ENCODE data around the gene AK2. TPM values are rescaled to one million over a fixed set of nuclear protein-coding genes. Genes with fewer than 3 reads are reported as not detected.

Gene AK2
- total RNA-seq, 4 donors from 2014 or later: 70.2 to 108 (median 80.7) TPM

DNA sequence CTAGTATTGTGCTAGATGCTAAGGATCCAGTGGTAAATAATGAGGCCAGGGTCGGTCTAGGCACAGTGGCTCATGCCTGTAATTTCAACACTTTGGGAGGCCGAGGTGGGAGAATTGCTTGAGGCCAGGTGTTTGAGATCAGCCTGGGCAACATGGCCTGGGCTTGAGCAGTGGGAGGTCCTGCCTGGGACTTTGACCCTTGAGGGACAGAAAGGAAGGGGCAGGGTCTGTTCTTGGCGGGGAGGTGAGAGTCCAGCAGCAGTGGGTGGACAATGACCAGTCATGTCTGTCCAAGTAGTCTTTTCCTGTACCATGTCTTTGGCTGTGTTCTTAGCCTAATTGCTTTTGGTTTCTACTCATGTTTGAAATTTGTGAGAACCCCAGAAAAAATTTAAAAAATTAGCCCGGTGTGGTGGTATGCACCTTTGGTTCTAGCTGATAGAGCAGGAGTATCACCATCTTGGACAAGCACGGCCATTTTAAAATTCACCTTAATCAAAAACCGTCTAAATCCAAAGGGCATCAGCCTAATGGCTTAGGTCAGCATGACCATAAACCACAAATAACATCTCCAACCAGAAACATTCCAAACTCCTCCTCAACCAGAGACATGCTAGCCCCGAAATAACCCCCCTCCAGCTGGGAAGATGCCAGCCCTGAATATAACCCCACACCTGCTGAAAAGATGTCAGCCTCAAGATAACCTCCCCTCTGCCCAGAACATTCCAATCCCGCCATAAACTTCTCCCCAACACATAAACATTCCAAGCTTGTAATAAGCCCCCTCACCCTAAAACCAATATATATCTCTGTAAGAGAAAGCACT, 6.8 kb upstream of the AK2 start:
- DNase-seq (ENCODE audit: extremely low spot score): no peak

DNA sequence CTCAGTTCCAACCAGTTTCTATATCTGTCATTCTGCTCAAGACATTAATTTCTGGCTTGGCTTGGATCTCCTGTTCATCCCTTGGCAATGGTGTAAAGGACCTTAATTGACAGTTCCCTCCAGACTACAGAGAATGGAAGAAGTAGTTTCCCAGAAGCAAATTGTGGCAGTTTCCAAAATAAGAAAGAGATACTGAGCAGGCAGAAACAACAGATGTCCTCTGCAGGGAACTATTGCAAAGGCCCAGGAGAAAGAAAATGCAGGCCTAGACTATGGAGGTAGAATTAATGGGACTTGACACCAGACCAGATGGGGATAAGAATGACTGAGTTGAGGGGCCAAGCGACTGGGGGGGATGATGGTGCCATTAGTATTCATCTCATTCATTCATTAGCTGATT, 6.1 kb upstream of the AK2 start:
- Histone ChIP-seq H3K4me3 (no peak overlapping the region), H3K27ac (replicated peaks in 1 of 4) (no peak overlapping the region), H3K27me3 (no peaks in the 10 kb centered on the region), H3K4me1 (peaks cover 0 to 4% (median 0%) of the 10 kb centered on the region in 4 donors), H3K9me3 (no peaks in the 10 kb centered on the region), H3K36me3 (no peaks in the 10 kb centered on the region)
- intact Hi-C loops (cut with DNase I): no loop called here
- DNase-seq (ENCODE audit: extremely low spot score): no peak
- WGBS: 100% methylated on average over 1 of the region's 1 CpG
- TF ChIP-seq POLR2A (IDR thresholded peaks at IDR 0.05; ENCODE audit: low read depth): no peak
- no peak for TF ChIP-seq EP300 (IDR thresholded peaks at IDR 0.05)
- TF ChIP-seq, protein P1, sequence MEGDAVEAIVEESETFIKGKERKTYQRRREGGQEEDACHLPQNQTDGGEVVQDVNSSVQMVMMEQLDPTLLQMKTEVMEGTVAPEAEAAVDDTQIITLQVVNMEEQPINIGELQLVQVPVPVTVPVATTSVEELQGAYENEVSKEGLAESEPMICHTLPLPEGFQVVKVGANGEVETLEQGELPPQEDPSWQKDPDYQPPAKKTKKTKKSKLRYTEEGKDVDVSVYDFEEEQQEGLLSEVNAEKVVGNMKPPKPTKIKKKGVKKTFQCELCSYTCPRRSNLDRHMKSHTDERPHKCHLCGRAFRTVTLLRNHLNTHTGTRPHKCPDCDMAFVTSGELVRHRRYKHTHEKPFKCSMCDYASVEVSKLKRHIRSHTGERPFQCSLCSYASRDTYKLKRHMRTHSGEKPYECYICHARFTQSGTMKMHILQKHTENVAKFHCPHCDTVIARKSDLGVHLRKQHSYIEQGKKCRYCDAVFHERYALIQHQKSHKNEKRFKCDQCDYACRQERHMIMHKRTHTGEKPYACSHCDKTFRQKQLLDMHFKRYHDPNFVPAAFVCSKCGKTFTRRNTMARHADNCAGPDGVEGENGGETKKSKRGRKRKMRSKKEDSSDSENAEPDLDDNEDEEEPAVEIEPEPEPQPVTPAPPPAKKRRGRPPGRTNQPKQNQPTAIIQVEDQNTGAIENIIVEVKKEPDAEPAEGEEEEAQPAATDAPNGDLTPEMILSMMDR (IDR thresholded peaks at IDR 0.05): no peak
- no peak for TF ChIP-seq POLR2AphosphoS5 (IDR thresholded peaks at IDR 0.05)

More for the DNA sequence above, 6.8 kb upstream of the AK2 start:
- no peak for TF ChIP-seq POLR2AphosphoS5 (IDR thresholded peaks at IDR 0.05)
- TF ChIP-seq, protein P1 (IDR thresholded peaks at IDR 0.05): no peak
- no peak for TF ChIP-seq EP300 (IDR thresholded peaks at IDR 0.05)
- no peak for TF ChIP-seq POLR2A (IDR thresholded peaks at IDR 0.05; ENCODE audit: low read depth)
- H3K4me1 ChIP-seq: peaks cover 0 to 4% (median 0%) of the 10 kb centered on the region in 4 donors
- intact Hi-C loops (cut with DNase I): no loop called here
- H3K36me3 ChIP-seq: no peaks in the 10 kb centered on the region
- no peak overlapping the region for H3K4me3 ChIP-seq
- H3K9me3 ChIP-seq: no peaks in the 10 kb centered on the region
- no peak overlapping the region for H3K27ac ChIP-seq (replicated peaks in 1 of 4)
- WGBS: 78% methylated on average over 8 of the region's 8 CpGs
- H3K27me3 ChIP-seq: no peaks in the 10 kb centered on the region

DNA sequence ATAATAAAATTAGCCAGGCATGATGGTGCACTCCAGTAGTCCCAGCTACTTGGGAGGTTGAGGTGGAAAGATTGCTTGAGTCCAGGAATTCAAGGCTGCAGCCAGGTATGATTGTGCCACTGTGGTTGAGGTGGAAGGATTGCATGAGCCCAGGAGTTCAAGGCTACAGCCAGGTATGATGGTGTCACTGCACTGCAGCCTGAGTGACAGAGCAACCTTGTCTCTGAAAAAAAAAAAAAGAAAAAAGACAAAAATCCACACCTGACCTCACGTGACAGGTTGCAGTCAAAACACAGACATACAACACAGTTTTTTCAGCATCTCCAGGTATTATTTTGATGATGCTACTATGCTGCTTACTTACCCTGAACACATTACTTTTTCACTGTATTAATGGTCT, 4.3 kb upstream of the AK2 start:
- no peaks in the 10 kb centered on the region for H3K27me3 ChIP-seq
- 87% methylated on average over 1 of the region's 1 CpG for WGBS
- TF ChIP-seq EP300 (IDR thresholded peaks at IDR 0.05): no peak
- no peak for TF ChIP-seq POLR2AphosphoS5 (IDR thresholded peaks at IDR 0.05)
- TF ChIP-seq, protein P1 (IDR thresholded peaks at IDR 0.05): no peak
- TF ChIP-seq POLR2A (IDR thresholded peaks at IDR 0.05; ENCODE audit: low read depth): no peak
- H3K9me3 ChIP-seq: no peaks in the 10 kb centered on the region
- H3K4me3 ChIP-seq: no peak overlapping the region
- peaks cover 6 to 7% (median 7%) of the 10 kb centered on the region in 4 donors for H3K4me1 ChIP-seq
- intact Hi-C loops (cut with DNase I): no loop called here
- DNase-seq (ENCODE audit: extremely low spot score): no peak
- no peaks in the 10 kb centered on the region for H3K36me3 ChIP-seq
- H3K27ac ChIP-seq (replicated peaks in 1 of 4): no peak overlapping the region

DNA sequence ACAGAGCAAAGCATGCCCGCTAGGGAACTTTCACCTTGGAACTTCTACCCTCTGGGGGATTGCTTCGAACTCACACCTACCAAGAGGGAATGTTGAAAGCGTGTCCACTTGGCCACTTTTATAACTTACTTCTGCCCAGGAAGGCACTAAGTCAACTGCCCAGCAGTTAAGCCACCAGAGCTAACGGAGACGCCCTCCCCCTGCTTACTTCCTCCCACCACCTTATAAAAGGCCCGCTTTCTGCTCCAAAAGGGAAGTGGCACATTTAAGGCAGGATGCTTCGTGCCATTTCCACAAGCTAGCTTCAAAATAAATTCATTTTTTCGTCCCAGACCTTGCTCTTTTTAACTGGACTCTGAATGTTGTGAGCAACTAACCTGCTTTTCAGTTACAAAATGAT, 3.2 kb upstream of the AK2 start:
- DNase-seq (ENCODE audit: extremely low spot score): no peak
- Histone ChIP-seq H3K4me3 (no peak overlapping the region), H3K4me1 (peaks cover 14 to 19% (median 18%) of the 10 kb centered on the region in 4 donors), H3K27ac (replicated peaks in 1 of 4) (no peak overlapping the region), H3K9me3 (no peaks in the 10 kb centered on the region), H3K27me3 (no peaks in the 10 kb centered on the region), H3K36me3 (peaks cover 0 to 3% (median 0%) of the 10 kb centered on the region in 4 donors)
- WGBS: 62% methylated on average over 8 of the region's 8 CpGs
- intact Hi-C loops (cut with DNase I): no loop called here
- TF ChIP-seq, protein P1 (IDR thresholded peaks at IDR 0.05): no peak
- no peak for TF ChIP-seq POLR2A (IDR thresholded peaks at IDR 0.05; ENCODE audit: low read depth)
- TF ChIP-seq EP300 (IDR thresholded peaks at IDR 0.05): no peak
- TF ChIP-seq POLR2AphosphoS5 (IDR thresholded peaks at IDR 0.05): no peak

Data from esophagus muscularis mucosa (tissue), 4 donors.